PFSK-1 (cell line): ENCODE results near the gene IL25.

Source experiments
- FOXP2 ChIP-seq: optimal IDR thresholded peaks from 2 replicates; pipeline ENCODE3; 2011; ENCODE audit warnings: borderline replicate concordance, control low read depth, inconsistent platforms; ENCODE audit not compliant: insufficient read depth; ENCODE audit errors: extremely low read length, extremely low read depth
- POLR2AphosphoS5 ChIP-seq: IDR thresholded peaks from 2 replicates; pipeline ENCODE4 v1.6.1; 2012; ENCODE audit warnings: low read depth, mild to moderate bottlenecking, control low read depth, low read length, moderate library complexity
- REST ChIP-seq, 2 experiments: IDR thresholded peaks; 2 replicates each; pipeline versions ENCODE4 v1.6.1 to v1.8.0; 2011 to 2012; ENCODE audit warnings: low read depth in 2 of 2, low read length in 2 of 2, control low read depth in 1 of 2, inconsistent platforms in 1 of 2, mild to moderate bottlenecking in 1 of 2, moderate library complexity in 1 of 2; ENCODE audit not compliant: insufficient read depth in 1 of 2
- SIN3A ChIP-seq: IDR thresholded peaks from 2 replicates; pipeline ENCODE4 v1.6.1; 2012; ENCODE audit warnings: mild to moderate bottlenecking, low read length, moderate library complexity, borderline replicate concordance; ENCODE audit not compliant: insufficient read depth
- TAF1 ChIP-seq: IDR thresholded peaks from 2 replicates; pipeline ENCODE4 v1.6.1; 2012; ENCODE audit warnings: low read length, control low read depth, borderline replicate concordance; ENCODE audit not compliant: insufficient read depth

Gene IL25

GRCh38 chr14:23344481-23344880, 28.1 kb upstream of the IL25 start:
- TF ChIP-seq REST (IDR thresholded peaks at IDR 0.05; ENCODE audit: insufficient read depth in 1 of 2, low read depth in 2 of 2, low read length in 2 of 2) (no peak), POLR2AphosphoS5 (no peak), SIN3A (no peak), TAF1 (no peak), FOXP2 (no peak)

DNA sequence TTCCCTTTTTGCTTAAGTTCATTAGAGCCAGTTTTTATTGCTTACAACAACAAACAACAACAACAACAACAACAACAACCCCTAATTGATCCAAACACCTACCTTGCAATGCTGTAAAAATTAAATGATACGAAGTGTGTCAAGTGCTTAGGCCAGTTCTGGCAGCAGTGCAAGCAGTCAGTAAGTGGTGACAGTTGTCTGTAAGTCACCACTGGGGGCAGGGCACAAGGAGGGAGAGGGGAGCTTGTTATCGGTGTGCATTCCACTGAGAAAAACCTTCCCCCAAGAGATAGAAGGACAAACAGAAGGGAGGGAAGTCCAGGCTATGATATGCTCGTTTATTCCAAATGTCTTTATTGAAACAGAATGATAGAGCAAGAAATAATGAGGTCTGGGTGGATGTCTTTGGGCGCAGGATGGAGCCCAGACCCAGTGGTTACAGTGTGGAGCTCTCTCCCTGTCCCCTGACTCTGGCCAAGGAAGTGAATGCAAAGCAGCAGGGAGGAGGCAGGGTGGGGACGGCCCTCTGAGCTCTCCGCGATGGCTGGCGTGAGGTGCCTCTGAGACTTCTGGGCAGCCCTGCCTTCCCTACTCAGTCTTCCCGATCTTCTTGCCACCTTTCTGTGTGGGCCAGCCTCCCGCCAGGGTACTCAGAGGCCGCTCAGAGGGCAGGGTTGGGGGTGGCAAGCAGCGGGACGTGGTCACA, 26.5 kb upstream of the IL25 start:
- TF ChIP-seq POLR2AphosphoS5 (no peak), TAF1 (no peak), REST (IDR thresholded peaks at IDR 0.05; ENCODE audit: insufficient read depth in 1 of 2, low read depth in 2 of 2, low read length in 2 of 2) (no peak), FOXP2 (no peak), SIN3A (no peak)

- TF ChIP-seq REST (IDR thresholded peaks at IDR 0.05; ENCODE audit: insufficient read depth in 1 of 2, low read depth in 2 of 2, low read length in 2 of 2) (no peak), POLR2AphosphoS5 (no peak), FOXP2 (no peak), SIN3A (no peak), TAF1 (no peak)
Measured at GRCh38 chr14:23346693-23347405, 25.8 kb upstream of the IL25 start.

DNA sequence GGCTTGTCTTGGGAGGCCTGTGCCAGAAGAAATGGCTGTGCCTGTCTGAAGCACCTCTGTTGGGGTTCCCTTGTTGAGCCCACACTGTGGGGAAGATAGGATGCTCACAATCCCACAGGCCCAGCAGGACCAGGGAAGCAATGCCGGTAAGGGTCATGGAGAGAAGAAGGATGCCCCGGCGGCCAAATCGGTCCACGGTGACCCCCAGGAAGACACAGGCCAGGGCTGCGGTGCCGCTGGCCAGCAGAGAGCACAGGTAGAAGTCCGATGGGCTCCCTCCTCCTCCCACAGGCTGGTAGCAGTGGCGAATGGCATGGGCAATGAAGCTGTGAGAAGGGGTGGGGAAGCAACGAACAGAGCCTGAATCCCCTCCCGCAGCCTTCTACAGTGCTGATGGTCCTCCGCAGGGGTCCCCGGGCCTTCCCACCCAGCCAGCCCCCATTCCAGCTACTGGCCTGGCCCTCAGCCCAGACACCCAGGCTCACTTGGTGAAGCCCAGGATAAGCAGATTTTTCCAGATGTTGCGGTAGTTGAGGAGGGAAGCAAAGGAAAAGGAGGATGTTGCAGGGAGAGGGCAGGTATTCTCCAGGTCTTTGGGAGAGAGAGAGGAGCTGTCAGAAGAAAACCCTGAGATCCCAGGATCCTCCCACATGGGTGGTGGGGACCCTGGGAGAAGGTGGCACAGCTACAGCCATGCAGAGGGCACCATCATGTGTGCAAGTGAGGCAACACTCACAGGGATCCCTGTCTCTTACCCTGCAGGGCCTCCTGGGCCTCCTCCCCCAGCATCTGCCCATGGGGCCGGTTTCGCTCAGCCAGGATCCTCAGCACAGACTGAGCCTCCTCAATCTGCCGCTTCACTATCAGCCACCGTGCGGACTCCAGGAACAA, 25.0 kb upstream of the IL25 start:
- TF ChIP-seq REST (IDR thresholded peaks at IDR 0.05; ENCODE audit: insufficient read depth in 1 of 2, low read depth in 2 of 2, low read length in 2 of 2) (no peak), SIN3A (no peak), TAF1 (no peak), FOXP2 (no peak), POLR2AphosphoS5 (no peak)
